ENCODE measurements around the gene ETF1.

DNA sequence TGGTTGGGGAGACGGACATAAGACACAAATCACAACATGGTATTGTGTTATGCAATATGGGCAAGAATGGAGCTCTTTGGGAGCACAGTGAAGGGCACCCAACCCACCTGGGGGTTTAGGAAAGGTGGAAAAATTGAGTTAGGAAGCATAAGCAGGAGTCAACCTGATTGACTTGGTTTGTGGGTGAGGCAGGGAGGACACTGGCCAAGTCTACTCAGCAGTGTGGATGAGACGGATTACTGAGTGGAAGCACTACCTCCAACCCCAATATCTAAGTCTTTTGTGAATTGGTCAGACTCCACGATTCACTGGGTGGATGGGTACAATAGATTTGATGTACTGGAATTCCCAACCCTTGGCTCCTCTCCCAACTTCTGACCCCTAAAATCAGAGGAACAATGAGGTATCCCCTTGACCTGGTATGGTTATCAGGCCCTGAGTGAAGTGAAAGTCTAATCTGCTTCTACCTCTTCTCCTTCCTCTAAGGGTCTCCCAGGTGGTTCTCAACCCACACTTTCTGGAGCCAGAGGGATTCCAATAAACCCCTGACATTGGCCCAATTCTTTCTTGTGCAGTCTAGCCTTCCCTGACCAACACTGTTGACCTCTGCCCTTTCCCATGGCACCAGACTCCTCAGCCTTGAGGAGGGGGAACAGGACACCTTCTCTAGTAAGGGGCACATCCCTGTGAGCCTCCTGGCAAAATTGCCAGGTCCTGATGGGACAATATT is 72.5 kb downstream of the ETF1 start:
- TF ChIP-seq, protein P1, sequence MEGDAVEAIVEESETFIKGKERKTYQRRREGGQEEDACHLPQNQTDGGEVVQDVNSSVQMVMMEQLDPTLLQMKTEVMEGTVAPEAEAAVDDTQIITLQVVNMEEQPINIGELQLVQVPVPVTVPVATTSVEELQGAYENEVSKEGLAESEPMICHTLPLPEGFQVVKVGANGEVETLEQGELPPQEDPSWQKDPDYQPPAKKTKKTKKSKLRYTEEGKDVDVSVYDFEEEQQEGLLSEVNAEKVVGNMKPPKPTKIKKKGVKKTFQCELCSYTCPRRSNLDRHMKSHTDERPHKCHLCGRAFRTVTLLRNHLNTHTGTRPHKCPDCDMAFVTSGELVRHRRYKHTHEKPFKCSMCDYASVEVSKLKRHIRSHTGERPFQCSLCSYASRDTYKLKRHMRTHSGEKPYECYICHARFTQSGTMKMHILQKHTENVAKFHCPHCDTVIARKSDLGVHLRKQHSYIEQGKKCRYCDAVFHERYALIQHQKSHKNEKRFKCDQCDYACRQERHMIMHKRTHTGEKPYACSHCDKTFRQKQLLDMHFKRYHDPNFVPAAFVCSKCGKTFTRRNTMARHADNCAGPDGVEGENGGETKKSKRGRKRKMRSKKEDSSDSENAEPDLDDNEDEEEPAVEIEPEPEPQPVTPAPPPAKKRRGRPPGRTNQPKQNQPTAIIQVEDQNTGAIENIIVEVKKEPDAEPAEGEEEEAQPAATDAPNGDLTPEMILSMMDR (IDR thresholded peaks at IDR 0.05) = no peak
- TF ChIP-seq ZFX (IDR thresholded peaks at IDR 0.05; ENCODE audit: borderline replicate concordance) = no peak

Data from 22Rv1 (cell line).